Uterus (tissue), 2 donors: ENCODE measurements around the gene FBXW2.

ENCODE experiments used
- POLR2A ChIP-seq, 2 donors: fragments of 450-650 bp; IDR thresholded peaks; one replicate each; pipeline ENCODE4 v1.6.1; 2016; ENCODE audit warnings: antibody characterized with exemption in 2 of 2, mild to moderate bottlenecking in 1 of 2, moderate library complexity in 1 of 2
- TF ChIP-seq, protein P1 (sequence below), 4 experiments: fragments of 200-600 bp in 2 of 4; fragments of 450-650 bp in 2 of 4; sonication (generic) in 2 of 4; IDR thresholded peaks; one replicate each; pipeline ENCODE4 v1.5.1; 2016 to 2019; ENCODE audit warnings: antibody characterized with exemption in 4 of 4, mild to moderate bottlenecking in 2 of 4, moderate library complexity in 1 of 4

DNA sequence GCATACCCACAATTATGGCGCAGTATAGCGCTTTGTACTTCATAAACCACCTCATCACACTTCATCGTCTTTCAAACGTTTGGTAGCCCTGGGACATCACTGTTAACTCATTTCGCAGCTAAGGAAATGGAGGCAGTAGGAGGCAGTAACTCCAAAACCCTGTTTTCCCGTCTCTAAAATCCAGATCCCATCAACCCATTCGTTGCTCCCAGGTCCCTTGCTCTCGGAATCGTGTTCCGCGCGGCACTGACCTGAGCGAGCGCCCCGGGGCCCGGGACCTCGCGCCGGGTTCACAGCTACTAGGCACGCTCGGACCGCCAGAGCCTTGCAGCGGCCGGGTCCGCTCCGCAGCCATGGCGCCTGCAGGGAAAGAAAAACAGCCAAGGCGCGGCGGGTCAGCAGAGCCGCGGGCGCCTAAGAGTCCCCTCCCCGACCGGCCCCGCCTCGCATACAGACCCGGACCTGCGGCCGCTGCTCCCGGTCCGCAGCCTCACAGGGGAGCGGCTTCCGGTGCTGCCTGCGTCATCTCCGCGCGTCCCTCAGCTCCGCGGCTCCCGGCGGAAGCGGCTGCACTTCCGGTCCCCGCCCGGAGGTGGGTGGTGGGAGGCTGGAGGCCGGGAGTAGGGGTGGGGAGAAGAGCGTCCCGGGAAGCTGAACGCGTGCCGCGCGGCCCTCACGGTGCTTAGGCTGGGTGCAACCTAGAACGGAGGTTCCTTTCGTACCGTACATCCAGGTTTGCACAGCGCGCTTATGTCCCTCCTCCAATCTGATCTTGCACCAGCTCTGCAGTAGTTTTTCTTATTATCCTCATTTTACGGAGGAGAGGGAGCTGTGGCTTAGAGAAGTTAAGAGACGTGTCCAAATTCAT lies at the start of gene FBXW2:
- peak; percentile 51 to 88 for TF ChIP-seq POLR2A (IDR thresholded peaks at IDR 0.05)
- TF ChIP-seq, protein P1, sequence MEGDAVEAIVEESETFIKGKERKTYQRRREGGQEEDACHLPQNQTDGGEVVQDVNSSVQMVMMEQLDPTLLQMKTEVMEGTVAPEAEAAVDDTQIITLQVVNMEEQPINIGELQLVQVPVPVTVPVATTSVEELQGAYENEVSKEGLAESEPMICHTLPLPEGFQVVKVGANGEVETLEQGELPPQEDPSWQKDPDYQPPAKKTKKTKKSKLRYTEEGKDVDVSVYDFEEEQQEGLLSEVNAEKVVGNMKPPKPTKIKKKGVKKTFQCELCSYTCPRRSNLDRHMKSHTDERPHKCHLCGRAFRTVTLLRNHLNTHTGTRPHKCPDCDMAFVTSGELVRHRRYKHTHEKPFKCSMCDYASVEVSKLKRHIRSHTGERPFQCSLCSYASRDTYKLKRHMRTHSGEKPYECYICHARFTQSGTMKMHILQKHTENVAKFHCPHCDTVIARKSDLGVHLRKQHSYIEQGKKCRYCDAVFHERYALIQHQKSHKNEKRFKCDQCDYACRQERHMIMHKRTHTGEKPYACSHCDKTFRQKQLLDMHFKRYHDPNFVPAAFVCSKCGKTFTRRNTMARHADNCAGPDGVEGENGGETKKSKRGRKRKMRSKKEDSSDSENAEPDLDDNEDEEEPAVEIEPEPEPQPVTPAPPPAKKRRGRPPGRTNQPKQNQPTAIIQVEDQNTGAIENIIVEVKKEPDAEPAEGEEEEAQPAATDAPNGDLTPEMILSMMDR (IDR thresholded peaks at IDR 0.05) = peak in 3 of 4 experiments; percentile 9 to 39 (median 10)
